ENCODE measurements around the gene FANCI.

DNA sequence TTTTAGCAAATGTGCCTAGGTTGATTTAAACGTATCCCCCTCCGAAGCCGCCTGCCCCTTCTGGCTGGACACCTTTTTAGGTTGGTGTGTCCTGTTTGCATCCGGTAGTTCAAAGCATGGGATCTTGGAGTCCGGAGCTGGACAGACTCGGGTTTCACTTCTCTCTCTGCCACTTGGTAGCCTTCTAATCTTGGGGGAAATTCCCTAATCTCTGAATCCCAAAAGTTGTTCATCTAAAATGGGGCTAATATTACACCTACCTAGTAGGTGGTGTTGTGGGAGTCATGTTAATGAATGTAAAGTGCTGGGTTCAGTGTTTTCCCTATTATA, 760 bp downstream of the FANCI start:
- TF ChIP-seq POLR2AphosphoS5 (IDR thresholded peaks at IDR 0.05; ENCODE audit: low read depth, low read length) (no peak), TAF1 (IDR thresholded peaks at IDR 0.05; ENCODE audit: borderline replicate concordance, low read depth, low read length) (no peak), POLR2A (IDR thresholded peaks at IDR 0.05; ENCODE audit: low read depth, low read length) (no peak)
